GM12878 (cell line): ENCODE results near the gene COX4I2. TPM values are rescaled to one million over a fixed set of nuclear protein-coding genes. Genes with fewer than 3 reads are reported as not detected.

Experiments used
- ATF2 ChIP-seq: IDR thresholded peaks from 2 replicates; pipeline ENCODE4 v1.6.1; 2012; ENCODE audit warnings: low read length, inconsistent platforms
- ATF3 ChIP-seq: IDR thresholded peaks from 2 replicates; pipeline ENCODE4 v1.6.1; 2011; ENCODE audit warnings: low read depth, mild to moderate bottlenecking, low read length, moderate library complexity, borderline replicate concordance; ENCODE audit errors: extremely low read depth
- BACH1 ChIP-seq: fragments of 450-650 bp; IDR thresholded peaks from 2 replicates; pipeline ENCODE4 v1.6.1; 2017; ENCODE audit warnings: mild to moderate bottlenecking, borderline replicate concordance
- BHLHE40 ChIP-seq, 2 experiments: fragments of 450-650 bp in 1 of 2; IDR thresholded peaks; 2 replicates each; pipeline ENCODE4 v1.6.1; 2011 to 2017; ENCODE audit warnings: low read depth in 2 of 2, borderline replicate concordance in 1 of 2, improper control_type of control experiment in 1 of 2, low read length in 1 of 2, mild to moderate bottlenecking in 1 of 2
- DPF2 ChIP-seq: fragments of 450-650 bp; IDR thresholded peaks from 2 replicates; pipeline ENCODE4 v1.6.1; 2017; ENCODE audit warnings: mild to moderate bottlenecking
- EGR1 ChIP-seq, 2 experiments: IDR thresholded peaks; 1 replicate in 1 of 2; 2 replicates in 1 of 2; pipeline ENCODE4 v1.6.1; 2011 to 2012; ENCODE audit warnings: low read depth in 2 of 2, low read length in 2 of 2, borderline replicate concordance in 1 of 2, mild to moderate bottlenecking in 1 of 2, moderate library complexity in 1 of 2
- FOXK2 ChIP-seq: fragments of 450-650 bp; IDR thresholded peaks from 2 replicates; pipeline ENCODE4 v1.6.1; 2017; ENCODE audit warnings: mild to moderate bottlenecking, moderate library complexity
- IKZF1 ChIP-seq: fragments of 450-650 bp; conservative IDR thresholded peaks from 2 replicates; pipeline ENCODE4 v1.6.1; 2017; ENCODE audit warnings: antibody characterized with exemption, mild to moderate bottlenecking
- KAT2A ChIP-seq: conservative IDR thresholded peaks from 2 replicates; pipeline ENCODE4 v1.6.1; 2011; ENCODE audit warnings: low read depth, low read length; ENCODE audit not compliant: control insufficient read depth
- LARP7 ChIP-seq: fragments of 450-650 bp; IDR thresholded peaks from 2 replicates; pipeline ENCODE4 v1.6.1; 2017; ENCODE audit warnings: mild to moderate bottlenecking
- MXI1 ChIP-seq: fragments of 150-350 bp; IDR thresholded peaks from 2 replicates; pipeline ENCODE4 v1.6.1; 2011; ENCODE audit warnings: low read depth, mild to moderate bottlenecking, inconsistent platforms, low read length, improper control_type of control experiment
- NKRF ChIP-seq: fragments of 450-650 bp; conservative IDR thresholded peaks from 2 replicates; pipeline ENCODE4 v1.6.1; 2017; ENCODE audit warnings: mild to moderate bottlenecking, moderate library complexity
- NR2F1 ChIP-seq: fragments of 450-650 bp; conservative IDR thresholded peaks from 2 replicates; pipeline ENCODE4 v1.6.1; 2017; ENCODE audit warnings: mild to moderate bottlenecking
- PAX5 ChIP-seq: IDR thresholded peaks from 2 replicates; pipeline ENCODE4 v1.6.1; 2011; ENCODE audit warnings: low read depth, low read length, borderline replicate concordance
- PKNOX1 ChIP-seq: fragments of 450-650 bp; IDR thresholded peaks from 2 replicates; pipeline ENCODE4 v1.6.1; 2016; ENCODE audit warnings: mild to moderate bottlenecking
- POU2F2 ChIP-seq: IDR thresholded peaks from 3 replicates; pipeline ENCODE4 v1.6.1; 2011; ENCODE audit warnings: low read depth, mild to moderate bottlenecking, low read length, borderline replicate concordance
- SIN3A ChIP-seq: IDR thresholded peaks from 2 replicates; pipeline ENCODE4 v1.6.1; 2012; ENCODE audit warnings: low read depth, low read length, improper control_type of control experiment
- SIX5 ChIP-seq: IDR thresholded peaks from 2 replicates; pipeline ENCODE4 v1.6.1; 2011; ENCODE audit warnings: mild to moderate bottlenecking, low read depth, low read length, moderate library complexity; ENCODE audit not compliant: severe bottlenecking
- SP1 ChIP-seq: IDR thresholded peaks from one replicate; pipeline ENCODE4 v1.6.1; 2011; ENCODE audit warnings: low read depth, low read length
- SRF ChIP-seq, 2 experiments: IDR thresholded peaks; 2 replicates each; pipeline ENCODE4 v1.6.1; 2011; ENCODE audit warnings: low read depth in 2 of 2, low read length in 2 of 2, mild to moderate bottlenecking in 1 of 2, moderate library complexity in 1 of 2
- TARDBP ChIP-seq: IDR thresholded peaks from 2 replicates; pipeline ENCODE4 v1.6.1; 2016; ENCODE audit warnings: borderline replicate concordance
- YY1 ChIP-seq: IDR thresholded peaks from 2 replicates; pipeline ENCODE4 v1.6.1; 2011; ENCODE audit warnings: low read depth, mild to moderate bottlenecking, low read length
- ZNF24 ChIP-seq: fragments of 450-650 bp; IDR thresholded peaks from 2 replicates; pipeline ENCODE4 v1.6.1; 2017; ENCODE audit warnings: antibody characterized with exemption, mild to moderate bottlenecking
- ZZZ3 ChIP-seq: IDR thresholded peaks from 2 replicates; pipeline ENCODE4 v1.6.1; 2011; ENCODE audit warnings: low read depth; ENCODE audit not compliant: control insufficient read depth, insufficient read length
- polyA plus RNA-seq, 11 experiments: library from polyadenylated mRNA; depleted of rRNA in 4 of 11; unstranded in 6 of 11; stranded (reverse) in 5 of 11; fragments of >200 nt; fragmentation: Nextera tagmentation in 4 of 11; fragmentation: Illumina TruSeq in 1 of 11; extraction: Ambion mirVana in 4 of 11; extraction: Trizol in 1 of 11; gene quantifications; 1 replicate in 1 of 11; 2 replicates in 10 of 11; pipeline versions ENCODE4 v1.2.1 to v1.2.3, GENCODE V29; 2011 to 2016; ENCODE audit warnings: inconsistent platforms in 2 of 11, missing spikeins in 2 of 11, low read depth in 1 of 11
- total RNA-seq, 4 experiments: library from RNA; depleted of rRNA in 3 of 4; stranded (reverse); fragments of >200 nt in 3 of 4; fragmentation: Illumina TruSeq in 1 of 4; extraction: Trizol in 1 of 4; gene quantifications; 2 replicates each; pipeline versions ENCODE4 v1.2.1 to v1.2.3, GENCODE V29; 2013 to 2021

Gene COX4I2
- total and polyA plus RNA-seq, 10 of the 15 experiments (the other 5 are each of a cell fraction or from before 2014, with no cell fraction given), result not detected

GRCh38 chr20:31605031-31605901 lies 32.4 kb upstream of the COX4I2 start, which contains the start of gene ID1 (continued):
- TF ChIP-seq ATF3 (no peak), SIX5 (no peak), BACH1 (0 out of 2 replicates have a peak, but pooled peaks have one; percentile 11), PKNOX1 (0 out of 2 replicates have a peak, but pooled peaks have one; percentile 36), SIN3A (peak; percentile 65; the same call in 1 of the 2 replicates), DPF2 (0 out of 2 replicates have a peak, but pooled peaks have one; percentile 29), ZNF24 (no peak), EGR1 (IDR thresholded peaks at IDR 0.05; ENCODE audit: borderline replicate concordance in 1 of 2, low read depth in 2 of 2, low read length in 2 of 2) (0 out of 3 replicates have a peak, but pooled peaks of 1 of the 2 experiments have one; percentile 14), ZZZ3 (no peak), ATF2 (no peak), SRF (IDR thresholded peaks at IDR 0.05; ENCODE audit: low read depth in 2 of 2, low read length in 2 of 2) (no peak), LARP7 (peak; percentile 32; the same call in 1 of the 2 replicates), POU2F2 (0 out of 3 replicates have a peak, but pooled peaks have one; percentile 11), PAX5 (0 out of 2 replicates have a peak, but pooled peaks have one; percentile 50), BHLHE40 (IDR thresholded peaks at IDR 0.05; ENCODE audit: borderline replicate concordance in 1 of 2, low read depth in 2 of 2, low read length in 1 of 2) (0 out of 4 replicates have a peak, but pooled peaks of 1 of the 2 experiments have one; percentile 9), TARDBP (no peak), SP1 (peak; percentile 70), NKRF (peak; percentile 75), MXI1 (peak; percentile 54; the same call in 1 of the 2 replicates), NR2F1 (no peak), IKZF1 (peak; percentile 40; the same call in 1 of the 2 replicates), FOXK2 (peak; percentile 77), KAT2A (no peak), YY1 (no peak)
- TF ChIP-seq, all 136 proteins: peak for 16
